Measurements from ENCODE around the gene ZDHHC14.

The ZDHHC14 gene

DNA sequence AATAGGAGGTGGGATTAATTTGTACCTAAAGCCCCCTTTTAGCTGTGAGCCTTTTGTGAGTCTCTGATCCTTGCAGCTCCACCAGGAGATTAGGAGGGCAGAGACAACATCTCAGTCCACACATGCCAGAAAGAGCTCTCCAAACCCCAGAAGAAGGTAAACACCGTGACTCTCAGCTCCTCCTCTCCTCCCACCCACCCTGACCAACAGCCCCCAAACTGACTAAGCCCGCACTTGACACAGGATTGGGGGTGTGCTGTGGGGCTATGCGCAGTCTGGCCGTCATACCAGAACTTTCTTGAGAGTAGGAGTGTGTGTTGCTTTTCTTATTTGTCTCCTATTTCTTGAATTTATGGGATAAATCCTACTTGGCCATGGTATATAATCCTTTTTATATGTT is 277.3 kb downstream of the ZDHHC14 start:
- Histone ChIP-seq H3K4me2 (ENCODE audit: low read depth, low read length) (no peak overlapping the region), H3K9me2 (replicated peaks; ENCODE audit: insufficient read depth, low read length) (no peaks in the 10 kb centered on the region), H3K9me3 (replicated peaks; ENCODE audit: insufficient read depth, low read length) (no peaks in the 10 kb centered on the region), H4K20me1 (ENCODE audit: insufficient read depth, low read length) (no peaks in the 10 kb centered on the region), H3K27ac (ENCODE audit: low read length) (no peak overlapping the region), H3K36me3 (replicated peaks; ENCODE audit: insufficient read depth, low read length) (no peaks in the 10 kb centered on the region), H3K4me3 (ENCODE audit: low read length) (no peak overlapping the region), H3K79me2 (ENCODE audit: low read length) (no peaks in the 10 kb centered on the region), H3K9ac (ENCODE audit: low read length) (no peak overlapping the region), H2AFZ (ENCODE audit: low read length) (no peak overlapping the region), H3K27me3 (replicated peaks; ENCODE audit: insufficient read depth, low read length) (no peaks in the 10 kb centered on the region), H3F3A (ENCODE audit: insufficient read depth, low read length) (no peaks in the 10 kb centered on the region), H3K4me1 (ENCODE audit: low read length) (no peaks in the 10 kb centered on the region)
- DNase-seq = no peak
- TF ChIP-seq EZH2phosphoT487 (IDR thresholded peaks at IDR 0.05; ENCODE audit: low read length) (no peak), EZH2 (optimal IDR thresholded peaks at IDR 0.05; ENCODE audit: low read depth, low read length) (no peak)

DNA sequence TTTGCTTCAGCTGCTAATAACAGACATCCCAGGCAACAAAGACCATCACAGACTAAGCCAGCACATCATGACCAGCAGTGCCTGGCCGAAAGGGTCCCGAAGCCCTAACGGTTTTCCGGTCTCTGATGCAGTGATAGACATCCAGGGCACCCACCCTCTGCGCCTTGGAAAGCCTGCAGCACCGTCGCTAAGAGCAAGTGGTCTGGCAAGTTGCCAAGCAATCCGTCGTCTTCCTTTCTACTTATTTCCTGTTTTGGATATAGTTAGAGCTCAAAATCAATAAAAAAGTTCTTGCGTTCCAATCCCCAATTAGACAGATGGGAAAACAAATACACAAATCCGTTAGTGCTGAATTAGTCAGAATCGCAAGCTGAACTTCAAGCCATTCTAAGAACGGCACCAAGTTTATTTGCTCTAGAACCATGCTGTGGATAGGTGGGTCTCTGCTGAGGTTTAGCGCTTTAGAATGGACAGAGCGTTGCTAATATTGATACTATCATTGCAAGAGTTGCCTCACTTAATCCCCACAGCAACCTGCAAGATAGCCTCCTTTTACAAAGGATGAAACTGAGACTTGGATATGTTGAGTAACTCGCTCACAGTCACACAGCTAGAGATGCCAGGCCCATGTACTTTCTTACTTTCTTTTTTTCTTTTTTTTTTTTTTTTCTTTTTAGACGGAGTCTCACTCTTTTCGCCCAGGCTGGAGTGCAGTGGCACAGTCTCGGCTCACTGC is 278.7 kb downstream of the ZDHHC14 start:
- no peak overlapping the region for H2AFZ ChIP-seq (ENCODE audit: low read length)
- no peak overlapping the region for H3K9ac ChIP-seq (ENCODE audit: low read length)
- H3F3A ChIP-seq (ENCODE audit: insufficient read depth, low read length) = no peaks in the 10 kb centered on the region
- no peak overlapping the region for H3K4me3 ChIP-seq (ENCODE audit: low read length)
- H4K20me1 ChIP-seq (ENCODE audit: insufficient read depth, low read length) = no peaks in the 10 kb centered on the region
- H3K9me3 ChIP-seq (replicated peaks; ENCODE audit: insufficient read depth, low read length) = no peaks in the 10 kb centered on the region
- H3K27ac ChIP-seq (ENCODE audit: low read length) = no peak overlapping the region
- H3K4me2 ChIP-seq (ENCODE audit: low read depth, low read length) = no peak overlapping the region
- no peaks in the 10 kb centered on the region for H3K9me2 ChIP-seq (replicated peaks; ENCODE audit: insufficient read depth, low read length)
- DNase-seq = no peak
- H3K79me2 ChIP-seq (ENCODE audit: low read length) = no peaks in the 10 kb centered on the region
- H3K27me3 ChIP-seq (replicated peaks; ENCODE audit: insufficient read depth, low read length) = no peaks in the 10 kb centered on the region
- TF ChIP-seq EZH2phosphoT487 (IDR thresholded peaks at IDR 0.05; ENCODE audit: low read length) = no peak
- no peak for TF ChIP-seq EZH2 (optimal IDR thresholded peaks at IDR 0.05; ENCODE audit: low read depth, low read length)
- TF ChIP-seq, protein P1, sequence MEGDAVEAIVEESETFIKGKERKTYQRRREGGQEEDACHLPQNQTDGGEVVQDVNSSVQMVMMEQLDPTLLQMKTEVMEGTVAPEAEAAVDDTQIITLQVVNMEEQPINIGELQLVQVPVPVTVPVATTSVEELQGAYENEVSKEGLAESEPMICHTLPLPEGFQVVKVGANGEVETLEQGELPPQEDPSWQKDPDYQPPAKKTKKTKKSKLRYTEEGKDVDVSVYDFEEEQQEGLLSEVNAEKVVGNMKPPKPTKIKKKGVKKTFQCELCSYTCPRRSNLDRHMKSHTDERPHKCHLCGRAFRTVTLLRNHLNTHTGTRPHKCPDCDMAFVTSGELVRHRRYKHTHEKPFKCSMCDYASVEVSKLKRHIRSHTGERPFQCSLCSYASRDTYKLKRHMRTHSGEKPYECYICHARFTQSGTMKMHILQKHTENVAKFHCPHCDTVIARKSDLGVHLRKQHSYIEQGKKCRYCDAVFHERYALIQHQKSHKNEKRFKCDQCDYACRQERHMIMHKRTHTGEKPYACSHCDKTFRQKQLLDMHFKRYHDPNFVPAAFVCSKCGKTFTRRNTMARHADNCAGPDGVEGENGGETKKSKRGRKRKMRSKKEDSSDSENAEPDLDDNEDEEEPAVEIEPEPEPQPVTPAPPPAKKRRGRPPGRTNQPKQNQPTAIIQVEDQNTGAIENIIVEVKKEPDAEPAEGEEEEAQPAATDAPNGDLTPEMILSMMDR (IDR thresholded peaks at IDR 0.05; ENCODE audit: low read length) = no peak
- no peaks in the 10 kb centered on the region for H3K36me3 ChIP-seq (replicated peaks; ENCODE audit: insufficient read depth, low read length)
- H3K4me1 ChIP-seq (ENCODE audit: low read length) = no peaks in the 10 kb centered on the region

DNA sequence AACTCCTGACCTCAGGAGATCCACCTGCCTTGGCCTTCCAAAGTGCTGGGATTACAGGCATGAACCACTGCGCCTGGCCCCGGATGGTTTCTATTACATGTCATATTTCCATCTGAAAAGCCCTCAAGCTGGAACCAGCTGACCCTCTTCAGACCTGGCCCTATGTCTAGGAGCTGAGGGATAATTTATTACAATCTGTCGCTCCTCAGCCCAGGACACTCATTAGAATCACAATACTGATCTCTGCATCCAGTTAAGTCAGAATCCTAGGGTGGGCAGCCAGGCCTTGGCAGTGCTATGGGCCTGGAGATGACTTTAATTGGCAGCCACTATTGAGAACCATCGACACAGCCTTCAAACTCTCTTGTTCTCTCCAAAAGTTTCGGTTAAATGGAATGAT is 279.4 kb downstream of the ZDHHC14 start:
- no peak for DNase-seq
- Histone ChIP-seq H3K9me2 (replicated peaks; ENCODE audit: insufficient read depth, low read length) (no peaks in the 10 kb centered on the region), H3K4me1 (ENCODE audit: low read length) (no peaks in the 10 kb centered on the region), H3K9ac (ENCODE audit: low read length) (no peak overlapping the region), H4K20me1 (ENCODE audit: insufficient read depth, low read length) (no peaks in the 10 kb centered on the region), H3F3A (ENCODE audit: insufficient read depth, low read length) (no peaks in the 10 kb centered on the region), H3K27ac (ENCODE audit: low read length) (no peak overlapping the region), H3K4me2 (ENCODE audit: low read depth, low read length) (no peak overlapping the region), H3K79me2 (ENCODE audit: low read length) (no peaks in the 10 kb centered on the region), H3K36me3 (replicated peaks; ENCODE audit: insufficient read depth, low read length) (no peaks in the 10 kb centered on the region), H3K4me3 (ENCODE audit: low read length) (no peak overlapping the region), H3K27me3 (replicated peaks; ENCODE audit: insufficient read depth, low read length) (no peaks in the 10 kb centered on the region), H2AFZ (ENCODE audit: low read length) (no peak overlapping the region), H3K9me3 (replicated peaks; ENCODE audit: insufficient read depth, low read length) (no peaks in the 10 kb centered on the region)
- TF ChIP-seq, protein P1 (IDR thresholded peaks at IDR 0.05; ENCODE audit: low read length) = no peak
- TF ChIP-seq EZH2 (optimal IDR thresholded peaks at IDR 0.05; ENCODE audit: low read depth, low read length) = no peak
- no peak for TF ChIP-seq EZH2phosphoT487 (IDR thresholded peaks at IDR 0.05; ENCODE audit: low read length)

DNA sequence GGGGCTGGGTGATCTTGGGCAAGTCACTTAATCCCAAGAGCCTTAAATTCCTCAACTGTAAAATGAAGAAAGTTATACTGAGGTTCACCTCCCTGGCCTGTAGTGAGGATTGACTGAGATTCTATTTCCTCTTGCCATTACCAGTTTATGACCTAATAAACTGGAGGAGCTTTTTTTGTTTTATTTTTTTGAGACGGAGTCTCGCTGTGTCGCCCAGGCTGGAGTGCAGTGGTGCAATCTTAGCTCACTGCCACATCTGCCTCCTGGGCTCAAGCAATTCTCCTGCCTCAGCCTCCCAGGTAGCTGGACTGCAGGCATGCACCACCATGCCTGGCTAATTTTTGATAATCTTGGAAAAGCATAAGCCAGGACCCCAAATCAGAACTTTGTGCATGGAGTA is 280.7 kb downstream of the ZDHHC14 start:
- Histone ChIP-seq H4K20me1 (ENCODE audit: insufficient read depth, low read length) (no peaks in the 10 kb centered on the region), H3K4me2 (ENCODE audit: low read depth, low read length) (no peak overlapping the region)

More for the DNA sequence above, 280.7 kb downstream of the ZDHHC14 start:
- no peak overlapping the region for H3K9ac ChIP-seq (ENCODE audit: low read length)
- TF ChIP-seq, protein P1 (IDR thresholded peaks at IDR 0.05; ENCODE audit: low read length) = no peak
- TF ChIP-seq EZH2phosphoT487 (IDR thresholded peaks at IDR 0.05; ENCODE audit: low read length) (no peak), EZH2 (optimal IDR thresholded peaks at IDR 0.05; ENCODE audit: low read depth, low read length) (no peak)
- no peaks in the 10 kb centered on the region for H3K9me3 ChIP-seq (replicated peaks; ENCODE audit: insufficient read depth, low read length)
- no peaks in the 10 kb centered on the region for H3K27me3 ChIP-seq (replicated peaks; ENCODE audit: insufficient read depth, low read length)
- no peak overlapping the region for H2AFZ ChIP-seq (ENCODE audit: low read length)
- no peaks in the 10 kb centered on the region for H3K9me2 ChIP-seq (replicated peaks; ENCODE audit: insufficient read depth, low read length)
- no peaks in the 10 kb centered on the region for H3K36me3 ChIP-seq (replicated peaks; ENCODE audit: insufficient read depth, low read length)
- no peaks in the 10 kb centered on the region for H3F3A ChIP-seq (ENCODE audit: insufficient read depth, low read length)
- no peaks in the 10 kb centered on the region for H3K79me2 ChIP-seq (ENCODE audit: low read length)
- H3K4me1 ChIP-seq (ENCODE audit: low read length) = no peaks in the 10 kb centered on the region
- H3K4me3 ChIP-seq (ENCODE audit: low read length) = no peak overlapping the region
- no peak for DNase-seq
- no peak overlapping the region for H3K27ac ChIP-seq (ENCODE audit: low read length)
